Activated CD4-positive, CD25-positive, alpha-beta regulatory T cell treated with anti-CD3 and anti-CD28 coated beads, Interleukin-2, amount 50 U/mL, for 24 hours (primary cell): Measurements from ENCODE around the gene SLC25A38.
A peak's percentile ranks its signal among the peaks of the same experiment; 100 is the strongest.
"Not testable (repeated sequence)": the region's sequence is repeated elsewhere in the genome, so short reads cannot be mapped to it uniquely, and the experiment has no call there.

Experiments
- ATAC-seq, 2 donors: fragments of 150-1000 bp; cut with Tn5 transposase; one replicate each; pipeline ENCODE4 v1.10.0; 2021; ENCODE audit warnings: mild to moderate bottlenecking in 1 of 2, moderate library complexity in 1 of 2

Gene SLC25A38

DNA sequence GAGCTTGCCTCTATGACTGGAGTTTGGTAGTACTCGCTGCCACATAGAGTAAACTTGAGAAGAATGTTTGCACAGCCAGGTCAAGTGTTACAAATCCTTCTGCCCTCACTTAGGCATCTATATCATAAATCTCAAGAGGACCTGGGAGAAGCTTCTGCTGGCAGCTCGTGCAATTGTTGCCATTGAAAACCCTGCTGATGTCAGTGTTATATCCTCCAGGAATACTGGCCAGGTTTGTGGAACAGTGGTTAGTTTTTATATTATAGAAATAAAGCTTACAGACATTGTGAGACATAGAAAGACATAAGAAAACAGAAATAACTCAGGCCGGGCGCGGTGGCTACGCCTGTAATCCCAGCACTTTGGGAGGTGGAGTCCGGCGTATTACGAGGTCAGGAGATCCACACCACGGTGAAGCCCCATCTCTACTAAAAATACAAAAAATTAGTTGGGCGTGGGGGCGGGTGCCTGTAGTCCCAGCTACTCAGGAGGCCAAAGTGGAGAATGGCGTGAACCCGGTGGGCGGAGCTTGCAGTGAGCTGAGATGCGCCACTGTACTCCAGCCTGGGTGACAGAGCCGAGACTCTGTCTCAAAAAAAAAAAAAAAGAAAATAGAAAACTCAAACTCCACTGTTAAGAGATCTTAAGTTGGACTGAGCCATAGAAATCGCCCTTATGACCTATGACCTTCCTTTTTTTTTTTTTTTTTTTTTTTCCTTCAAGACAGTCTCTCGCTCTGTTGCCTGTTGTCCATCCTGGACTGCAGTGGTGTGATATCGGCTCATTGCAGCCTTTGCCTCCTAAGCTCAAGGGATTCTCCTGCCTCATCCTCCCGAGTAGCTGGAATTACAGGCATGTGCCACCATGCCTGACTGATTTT lies 25.6 kb downstream of the SLC25A38 start:
- no peak for ATAC-seq

GRCh38 chr3:39409514-39410136 lies 26.5 kb downstream of the SLC25A38 start:
- no peak for ATAC-seq

GRCh38 chr3:39410893-39411292 lies 27.7 kb downstream of the SLC25A38 start:
- ATAC-seq: no peak

- no peak for ATAC-seq
Measured at GRCh38 chr3:39412668-39413260, 29.6 kb downstream of the SLC25A38 start.

GRCh38 chr3:39413691-39414420 lies 30.7 kb downstream of the SLC25A38 start:
- peak; percentile 2 to 4 for ATAC-seq

DNA sequence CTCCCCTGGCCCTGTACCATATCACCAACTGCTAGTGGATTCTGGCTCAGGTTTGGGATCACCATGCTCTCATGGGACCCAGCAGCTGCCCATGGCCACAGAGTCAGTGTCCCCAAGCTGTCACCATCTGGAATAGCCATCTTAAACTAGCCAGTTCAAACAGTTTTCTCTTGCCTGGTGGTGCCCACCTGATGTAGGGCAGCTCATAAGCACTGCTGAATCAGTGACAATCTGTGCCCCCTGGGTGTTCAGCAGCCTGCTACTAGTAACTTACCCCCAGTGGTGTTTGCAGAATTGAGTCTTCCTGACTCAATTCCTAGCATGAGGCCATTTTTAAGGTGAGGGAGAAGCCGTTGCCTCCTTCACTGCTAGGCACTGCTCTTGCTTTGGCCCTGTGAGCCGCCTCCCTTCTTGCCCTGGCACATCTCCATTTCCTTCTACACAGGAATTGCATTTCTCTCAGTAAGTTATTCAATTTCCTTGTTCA lies 31.3 kb downstream of the SLC25A38 start:
- ATAC-seq: peak; percentile 6 to 15

GRCh38 chr3:39415302-39415701 lies 32.1 kb downstream of the SLC25A38 start:
- ATAC-seq: not testable (repeated sequence)

- peak; percentile 15 to 42 for ATAC-seq
Measured at GRCh38 chr3:39415983-39416382, 32.8 kb downstream of the SLC25A38 start.

GRCh38 chr3:39416998-39417397 lies 33.8 kb downstream of the SLC25A38 start:
- ATAC-seq: not testable (repeated sequence)

DNA sequence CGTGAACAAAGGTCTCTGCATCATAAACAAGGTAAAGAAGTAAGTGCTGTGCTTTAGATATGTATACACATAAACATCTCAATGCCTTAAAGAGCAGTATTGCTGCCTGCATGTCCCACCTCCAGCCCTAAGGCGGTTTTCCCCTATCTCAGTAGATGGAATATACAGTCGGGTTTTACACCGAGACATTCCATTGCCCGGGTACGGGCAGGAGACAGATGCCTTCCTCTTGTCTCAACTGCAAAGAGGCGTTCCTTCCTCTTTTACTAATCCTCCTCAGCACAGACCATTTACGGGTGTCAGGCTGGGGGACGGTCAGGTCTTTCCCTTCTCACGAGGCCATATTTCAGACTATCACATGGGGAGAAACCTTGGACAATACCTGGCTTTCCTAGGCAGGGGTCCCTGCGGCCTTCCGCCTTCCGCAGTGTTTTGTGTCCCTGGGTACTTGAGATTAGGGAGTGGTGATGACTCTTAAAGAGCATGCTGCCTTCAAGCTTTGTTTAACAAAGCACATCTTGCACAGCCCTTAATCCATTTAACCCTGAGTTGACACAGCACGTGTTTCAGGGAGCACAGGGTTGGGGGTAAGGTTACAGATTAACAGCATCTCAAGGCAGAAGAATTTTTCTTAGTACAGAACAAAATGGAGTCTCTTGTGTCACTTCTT lies 35.5 kb downstream of the SLC25A38 start:
- ATAC-seq: not testable (repeated sequence)

- no peak for ATAC-seq
Measured at GRCh38 chr3:39419742-39420315, 36.7 kb downstream of the SLC25A38 start.

GRCh38 chr3:39420543-39420942 lies 37.4 kb downstream of the SLC25A38 start:
- no peak for ATAC-seq

DNA sequence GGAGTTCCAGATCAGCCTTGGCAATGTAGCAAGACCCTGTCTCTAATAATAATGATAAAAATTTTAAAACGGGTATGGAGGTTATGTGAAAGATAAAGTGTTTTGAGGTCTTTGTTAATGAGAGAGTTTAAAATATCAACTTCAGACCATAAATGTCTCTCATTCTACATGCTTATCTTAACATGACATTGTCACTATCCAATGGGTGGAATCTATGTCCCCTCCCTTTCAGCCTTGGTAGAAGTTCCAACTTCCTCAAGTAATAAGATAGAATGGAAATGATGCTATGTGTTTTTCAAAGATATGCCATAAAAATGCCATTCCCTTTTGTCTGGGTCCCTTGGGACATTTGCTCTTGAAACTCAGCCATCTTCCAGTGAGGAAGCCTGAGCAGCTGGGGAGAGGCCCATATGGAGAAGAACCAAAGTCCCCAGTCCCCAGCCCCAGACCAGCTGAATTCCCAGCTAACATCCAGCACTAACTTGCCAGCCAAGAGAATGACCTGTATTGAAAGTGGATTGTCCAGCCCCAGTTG lies 40.3 kb downstream of the SLC25A38 start:
- ATAC-seq: no peak

DNA sequence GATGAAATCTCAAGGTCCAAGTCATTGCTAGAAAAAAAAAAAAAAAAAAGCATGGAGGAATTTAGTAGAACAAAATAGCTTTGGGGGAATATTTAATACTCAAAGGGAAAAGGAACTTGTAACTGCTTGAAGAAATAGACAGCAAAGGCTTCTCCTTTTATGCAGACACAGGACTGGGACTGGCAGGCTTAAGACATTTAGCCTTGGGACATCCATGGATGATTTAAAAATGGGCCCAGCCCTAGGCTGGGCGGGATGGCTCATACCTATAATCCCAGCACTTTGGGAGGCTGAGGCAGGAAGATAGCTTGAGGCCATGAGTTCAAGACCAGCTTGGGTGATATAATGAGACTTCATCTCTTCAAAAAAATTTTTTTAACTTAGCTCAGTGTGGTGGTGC lies 43.1 kb downstream of the SLC25A38 start:
- no peak for ATAC-seq

GRCh38 chr3:39427506-39427905 lies 44.3 kb downstream of the SLC25A38 start:
- ATAC-seq: no peak

DNA sequence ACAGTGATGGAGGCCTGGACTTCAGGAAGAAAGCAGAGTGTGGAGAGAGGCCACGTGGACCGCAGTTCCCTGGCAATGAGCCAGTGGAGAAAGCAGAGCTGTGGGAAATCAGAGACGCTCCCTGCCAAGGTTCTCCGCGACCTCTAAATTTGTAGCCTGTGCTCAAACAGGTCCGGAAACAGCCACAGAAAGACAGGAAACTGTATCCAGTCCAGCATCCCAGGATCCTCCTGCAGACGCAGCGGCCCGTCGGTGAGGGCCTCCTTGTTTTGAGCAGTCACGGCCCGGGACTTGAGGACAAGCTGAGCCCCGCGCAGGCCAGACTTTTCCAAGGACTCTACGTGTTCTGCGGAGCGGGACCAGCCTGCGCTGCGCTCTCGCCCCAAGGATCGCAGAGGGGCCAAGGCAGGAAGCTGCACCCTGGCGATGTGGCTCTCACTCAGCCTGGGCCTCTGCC lies 45.6 kb downstream of the SLC25A38 start:
- no peak for ATAC-seq

GRCh38 chr3:39429466-39429865 lies 46.3 kb downstream of the SLC25A38 start:
- no peak for ATAC-seq

GRCh38 chr3:39432342-39432741 lies 49.2 kb downstream of the SLC25A38 start:
- ATAC-seq: no peak

- no peak for ATAC-seq
Measured at GRCh38 chr3:39433642-39434041, 50.5 kb downstream of the SLC25A38 start.

- peak; percentile 32 to 65 for ATAC-seq
Measured at GRCh38 chr3:39434574-39434973, 51.4 kb downstream of the SLC25A38 start.

GRCh38 chr3:39435006-39435748 lies 52.0 kb downstream of the SLC25A38 start:
- no peak for ATAC-seq
